ENCODE measurements around the gene IL12A. TPM values are rescaled to one million over a fixed set of nuclear protein-coding genes. Genes with fewer than 3 reads are reported as not detected.

The IL12A gene
- total RNA-seq, 1 donor: 1.1 TPM

DNA sequence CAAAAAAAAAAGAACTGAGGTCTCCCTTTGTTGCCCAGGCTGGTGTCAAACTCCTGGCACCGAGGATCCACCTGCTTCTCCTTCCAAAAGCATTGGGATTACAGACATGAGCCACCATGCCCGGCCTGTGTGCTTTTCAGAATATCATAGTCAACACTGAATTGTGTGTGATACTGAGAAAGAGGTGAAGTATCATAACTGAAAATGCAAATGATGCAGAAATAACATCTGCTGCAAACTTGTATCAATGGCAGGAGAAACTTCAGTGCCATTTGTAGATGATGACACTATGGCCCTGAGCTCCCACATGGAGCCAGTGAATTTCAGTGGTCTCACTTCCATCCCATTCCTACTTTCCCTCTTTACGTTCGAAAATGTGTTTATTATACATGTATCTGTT, 21.9 kb downstream of the IL12A start:
- no peak for TF ChIP-seq CTCF (IDR thresholded peaks at IDR 0.05; ENCODE audit: insufficient read depth, low read length)
- DNase-seq (ENCODE audit: low read depth): no peak
- no peak overlapping the region for H3K4me3 ChIP-seq (ENCODE audit: low read depth, low read length)

DNA sequence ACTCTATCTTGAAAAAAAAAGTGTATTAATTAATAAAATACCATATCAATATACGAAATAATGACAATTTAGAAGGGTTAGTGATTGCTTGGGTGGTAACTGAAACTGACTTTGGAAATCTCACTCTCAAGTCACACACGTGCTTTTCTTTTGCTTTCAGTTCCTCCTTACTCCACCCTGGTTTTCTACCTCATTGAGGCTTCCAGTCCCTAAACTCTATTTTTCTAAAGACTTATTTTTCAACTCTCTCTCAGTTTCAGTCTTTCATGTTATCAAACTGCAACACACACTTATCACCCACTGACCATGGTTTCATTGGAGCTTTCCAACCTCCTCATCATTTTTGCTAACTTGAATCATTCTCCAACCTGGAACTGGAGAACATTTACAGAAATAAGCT, 23.5 kb downstream of the IL12A start:
- no peak for TF ChIP-seq CTCF (IDR thresholded peaks at IDR 0.05; ENCODE audit: insufficient read depth, low read length)
- no peak for DNase-seq (ENCODE audit: low read depth)
- no peak overlapping the region for H3K4me3 ChIP-seq (ENCODE audit: low read depth, low read length)

GRCh38 chr3:160016972-160017371, 28.3 kb downstream of the IL12A start:
- DNase-seq (ENCODE audit: low read depth): peak; percentile 49
- no peak overlapping the region for H3K4me3 ChIP-seq (ENCODE audit: low read depth, low read length)
- TF ChIP-seq CTCF (IDR thresholded peaks at IDR 0.05; ENCODE audit: insufficient read depth, low read length): no peak

DNA sequence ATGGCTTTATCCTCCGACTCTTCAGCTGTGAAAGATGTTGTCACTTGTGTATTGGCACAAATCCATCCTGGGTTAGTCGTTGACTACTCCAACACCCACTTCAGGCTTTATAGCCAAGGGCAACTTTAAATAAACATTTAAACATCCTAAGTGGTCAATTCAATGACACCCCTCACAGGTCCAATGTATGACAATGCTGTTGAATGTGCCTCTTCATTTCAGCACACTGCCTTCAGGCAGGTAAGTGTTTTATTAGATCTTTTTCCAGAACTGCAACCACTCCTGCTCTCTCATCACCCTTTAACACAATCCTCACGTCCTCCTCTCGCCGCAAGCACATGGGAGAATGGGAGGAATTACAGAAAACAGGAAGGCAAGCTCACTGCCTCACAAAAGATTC, 30.3 kb downstream of the IL12A start:
- no peak overlapping the region for H3K4me3 ChIP-seq (ENCODE audit: low read depth, low read length)
- TF ChIP-seq CTCF (IDR thresholded peaks at IDR 0.05; ENCODE audit: insufficient read depth, low read length): no peak
- DNase-seq (ENCODE audit: low read depth): no peak

- no peak for TF ChIP-seq CTCF (IDR thresholded peaks at IDR 0.05; ENCODE audit: insufficient read depth, low read length)
- no peak for DNase-seq (ENCODE audit: low read depth)
- no peak overlapping the region for H3K4me3 ChIP-seq (ENCODE audit: low read depth, low read length)
These were observed 31.5 kb downstream of the IL12A start for GRCh38 chr3:160020057-160020711.

DNA sequence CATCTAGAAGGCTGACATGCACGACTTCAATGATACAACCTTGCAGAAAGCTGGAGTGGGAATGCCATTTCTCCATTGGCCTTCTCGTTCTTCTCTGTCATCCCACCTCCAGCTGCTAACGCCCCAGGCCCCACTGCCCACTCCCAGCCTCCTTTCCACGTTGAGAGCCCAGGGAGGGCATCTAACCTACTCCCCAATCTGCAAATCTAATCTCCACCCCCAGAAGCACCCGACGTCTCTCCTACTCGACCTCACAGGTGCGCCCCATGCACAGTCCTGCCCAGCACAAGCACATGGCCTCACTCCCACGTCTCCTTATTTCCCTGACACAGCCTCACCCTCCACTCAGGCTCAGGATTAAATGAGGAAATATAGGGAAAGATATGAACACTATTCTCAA, 33.4 kb downstream of the IL12A start:
- DNase-seq (ENCODE audit: low read depth): no peak
- no peak overlapping the region for H3K4me3 ChIP-seq (ENCODE audit: low read depth, low read length)
- no peak for TF ChIP-seq CTCF (IDR thresholded peaks at IDR 0.05; ENCODE audit: insufficient read depth, low read length)

- no peak for TF ChIP-seq CTCF (IDR thresholded peaks at IDR 0.05; ENCODE audit: insufficient read depth, low read length)
- DNase-seq (ENCODE audit: low read depth): no peak
- no peak overlapping the region for H3K4me3 ChIP-seq (ENCODE audit: low read depth, low read length)
These were observed 34.8 kb downstream of the IL12A start for GRCh38 chr3:160023476-160023875.
